Thyroid gland (tissue), 4 donors: Measurements from ENCODE around the gene TBXAS1.

Source experiments
- CTCF ChIP-seq, 6 experiments: fragments of 200-600 bp in 3 of 6; fragments of 450-650 bp in 3 of 6; sonication (generic) in 3 of 6; IDR thresholded peaks; one replicate each; pipeline ENCODE4 v1.5.1; 2016 to 2019; ENCODE audit warnings: antibody characterized with exemption in 6 of 6, mild to moderate bottlenecking in 2 of 6, inconsistent platforms in 1 of 6, moderate library complexity in 1 of 6
- POLR2A ChIP-seq, 2 donors: fragments of 450-650 bp; IDR thresholded peaks; one replicate each; pipeline ENCODE4 v1.6.1; 2017; ENCODE audit warnings: antibody characterized with exemption in 2 of 2, mild to moderate bottlenecking in 2 of 2, moderate library complexity in 1 of 2

- TF ChIP-seq POLR2A (IDR thresholded peaks at IDR 0.05) (no peak), CTCF (IDR thresholded peaks at IDR 0.05) (no peak)
These were observed 190.1 kb downstream of the TBXAS1 start for GRCh38 chr7:140019172-140019571.
